NCI-H1048 (cell line): ENCODE measurements around the gene GCLM.
A peak's percentile ranks its signal among the peaks of the same experiment; 100 is the strongest.
"Not testable (repeated sequence)": the region's sequence is repeated elsewhere in the genome, so short reads cannot be mapped to it uniquely, and the experiment has no call there.

Experiments
- DNase-seq: peaks from one replicate; lab custom pipeline; 2025; lab: John Stamatoyannopoulos, UW

The GCLM gene

GRCh38 chr1:93909146-93910050 lies at the start of gene GCLM:
TSS of gene GCLM (minus strand) at chr1:93909430. CDS start at chr1:93909163, 267 bp downstream.
- peak; percentile 74 for DNase-seq

GRCh38 chr1:93958726-93959100 lies 49.5 kb upstream of the GCLM start:
- DNase-seq, result no peak

- DNase-seq, result no peak
Observed at GRCh38 chr1:93958032-93958725, 48.9 kb upstream of the GCLM start.

GRCh38 chr1:93955765-93956164 lies 46.5 kb upstream of the GCLM start:
- no peak for DNase-seq

- DNase-seq, result not testable (repeated sequence)
Observed at GRCh38 chr1:93947002-93947686, 37.9 kb upstream of the GCLM start.

GRCh38 chr1:93938461-93939145 lies 29.4 kb upstream of the GCLM start:
- no peak for DNase-seq

GRCh38 chr1:93937997-93938396 lies 28.8 kb upstream of the GCLM start:
- no peak for DNase-seq

- DNase-seq, result no peak
Observed at GRCh38 chr1:93925206-93925605, 16.0 kb upstream of the GCLM start.

GRCh38 chr1:93919780-93920179 lies 10.6 kb upstream of the GCLM start:
- DNase-seq, result no peak

- no peak for DNase-seq
Observed at GRCh38 chr1:93917302-93917701, 8.1 kb upstream of the GCLM start.

GRCh38 chr1:93910880-93911279 lies 1.6 kb upstream of the GCLM start:
- DNase-seq, result not testable (repeated sequence)

- DNase-seq, result no peak
Observed at GRCh38 chr1:93910305-93910704, 1.1 kb upstream of the GCLM start.

- no peak for DNase-seq
Observed at GRCh38 chr1:93908394-93909145, 660 bp downstream of the GCLM start.

GRCh38 chr1:93907718-93908117 lies 1.5 kb downstream of the GCLM start:
- DNase-seq, result no peak

- no peak for DNase-seq
Observed at GRCh38 chr1:93906480-93906879, 2.8 kb downstream of the GCLM start.

- DNase-seq, result no peak
Observed at GRCh38 chr1:93905734-93906133, 3.5 kb downstream of the GCLM start.

- no peak for DNase-seq
Observed at GRCh38 chr1:93905051-93905450, 4.2 kb downstream of the GCLM start.

- DNase-seq, result no peak
Observed at GRCh38 chr1:93904228-93904627, 5.0 kb downstream of the GCLM start.

- no peak for DNase-seq
Observed at GRCh38 chr1:93900723-93901504, 8.3 kb downstream of the GCLM start.

- DNase-seq, result no peak
Observed at GRCh38 chr1:93899543-93900207, 9.6 kb downstream of the GCLM start.
